GM13976 (cell line): ENCODE measurements around the gene OR10G8.

ENCODE experiments used
- DNase-seq: peaks from one replicate; pipeline ENCODE4 v3.0.0; 2012; ENCODE audit warnings: low spot score
- CTCF ChIP-seq: IDR thresholded peaks from 2 replicates; pipeline ENCODE4 v1.5.1; 2012; ENCODE audit warnings: borderline replicate concordance, mild to moderate bottlenecking; ENCODE audit not compliant: insufficient read depth; ENCODE audit errors: extremely low read depth, missing control alignments, control extremely low read depth
- in situ Hi-C: fragments of 300-500 bp; cut with MboI; formaldehyde crosslinking; loops from one replicate; pipeline ENCODE4 v1.12.0; 2022; ENCODE audit warnings: low sequenced_read_pairs, mixed read lengths, inconsistent platforms; ENCODE audit not compliant: unreplicated experiment

Gene OR10G8

GRCh38 chr11:124039557-124039956, 13.0 kb downstream of the OR10G8 start:
- no peak for TF ChIP-seq CTCF
- in situ Hi-C loops = no loop called here
- DNase-seq = no peak

- no peak for DNase-seq
- no peak for TF ChIP-seq CTCF
- in situ Hi-C loops = no loop called here
Observed at GRCh38 chr11:124041254-124041653, 14.7 kb downstream of the OR10G8 start, which contains the start of gene OR10G7. Gene OR10G7, minus strand, starts transcription at chr11:124041325. Its CDS starts 2,324 bp downstream, at chr11:124039001.

- in situ Hi-C loops = no loop called here
- no peak for DNase-seq
- no peak for TF ChIP-seq CTCF
Observed at GRCh38 chr11:124043420-124043819, 16.8 kb downstream of the OR10G8 start.

GRCh38 chr11:124050748-124051147, 24.1 kb downstream of the OR10G8 start:
- in situ Hi-C loops = loop anchor here (25.0 kb wide), 1 partner anchor 537 kb away; no protein-coding TSS in a partner anchor
- DNase-seq = no peak
- TF ChIP-seq CTCF = no peak

- TF ChIP-seq CTCF = no peak
- in situ Hi-C loops = loop anchor here (25.0 kb wide), 1 partner anchor 534 kb away; no protein-coding TSS in a partner anchor
- no peak for DNase-seq
Observed at GRCh38 chr11:124052966-124053365, 26.4 kb downstream of the OR10G8 start.

GRCh38 chr11:124068601-124069110, 42.1 kb downstream of the OR10G8 start:
- no peak for DNase-seq
- TF ChIP-seq CTCF = no peak
- in situ Hi-C loops = loop anchor here (25.0 kb wide), 1 partner anchor 519 kb away; no protein-coding TSS in a partner anchor
